Astrocyte (in vitro differentiated cells and primary cell): ENCODE measurements around the gene SIK3. TPM values are rescaled to one million over a fixed set of nuclear protein-coding genes. Genes with fewer than 3 reads are reported as not detected.
"Not testable (repeated sequence)": the region's sequence is repeated elsewhere in the genome, so short reads cannot be mapped to it uniquely, and the experiment has no call there.

Experiments
- DNase-seq: peaks from one replicate; pipeline ENCODE4 v3.0.0-alpha.2; 2010; ENCODE audit warnings: low read depth
- FAIRE-seq: peaks from 2 replicates; lab custom pipeline; 2011; peaks lifted over from hg19 to GRCh38; lab: Jason Lieb, UNC
- H2AFZ ChIP-seq: 2 replicates; pipeline ENCODE4 v1.6.0; 2012; ENCODE audit warnings: low read depth, low read length, inconsistent platforms
- H3K27ac ChIP-seq: 2 replicates; pipeline ENCODE4 v1.5.1; 2011; ENCODE audit warnings: low read depth, low read length, inconsistent platforms
- H3K27me3 ChIP-seq: 2 replicates; pipeline ENCODE4 v1.6.0; 2011; ENCODE audit warnings: low read length, inconsistent platforms; ENCODE audit not compliant: insufficient read depth
- H3K36me3 ChIP-seq: 2 replicates; pipeline ENCODE4 v1.5.1; 2011; ENCODE audit warnings: low read length, inconsistent platforms; ENCODE audit not compliant: insufficient read depth
- H3K4me1 ChIP-seq: 2 replicates; pipeline ENCODE4 v1.5.1; 2011; ENCODE audit warnings: low read length, inconsistent platforms; ENCODE audit not compliant: insufficient read depth
- H3K4me2 ChIP-seq: 2 replicates; pipeline ENCODE4 v1.6.0; 2012; ENCODE audit warnings: low read length, inconsistent platforms
- H3K4me3 ChIP-seq: 2 replicates; pipeline ENCODE4 v1.5.1; 2011; ENCODE audit warnings: low read depth, mild to moderate bottlenecking, low read length, inconsistent platforms; ENCODE audit not compliant: insufficient read depth
- H3K79me2 ChIP-seq: 2 replicates; pipeline ENCODE4 v1.6.0; 2012; ENCODE audit warnings: mild to moderate bottlenecking, low read length, inconsistent platforms; ENCODE audit not compliant: insufficient read depth
- H3K9ac ChIP-seq: 2 replicates; pipeline ENCODE4 v1.6.0; 2012; ENCODE audit warnings: mild to moderate bottlenecking, low read length, inconsistent platforms
- H3K9me3 ChIP-seq: 2 replicates; pipeline ENCODE4 v1.5.1; 2012; ENCODE audit warnings: low read depth, mild to moderate bottlenecking, low read length, inconsistent platforms; ENCODE audit not compliant: insufficient read depth
- H4K20me1 ChIP-seq: 2 replicates; pipeline ENCODE4 v1.6.0; 2012; ENCODE audit warnings: low read length, inconsistent platforms; ENCODE audit not compliant: insufficient read depth
- H3K27ac Mint-ChIP-seq: one replicate; pipeline ENCODE4 v1.8.0; 2021; ENCODE audit warnings: mild to moderate bottlenecking, mixed read lengths; ENCODE audit not compliant: unreplicated experiment
- H3K27me3 Mint-ChIP-seq: one replicate; pipeline ENCODE4 v1.8.0; 2021; ENCODE audit warnings: low read depth, mixed read lengths; ENCODE audit not compliant: unreplicated experiment
- H3K36me3 Mint-ChIP-seq: one replicate; pipeline ENCODE4 v1.8.0; 2021; ENCODE audit warnings: low read depth, mixed read lengths; ENCODE audit not compliant: unreplicated experiment
- H3K4me1 Mint-ChIP-seq: one replicate; pipeline ENCODE4 v1.8.0; 2021; ENCODE audit warnings: low read depth, mixed read lengths; ENCODE audit not compliant: unreplicated experiment
- H3K4me3 Mint-ChIP-seq: one replicate; pipeline ENCODE4 v1.8.0; 2021; ENCODE audit warnings: mild to moderate bottlenecking, moderate library complexity, mixed read lengths; ENCODE audit not compliant: unreplicated experiment
- H3K9me3 Mint-ChIP-seq: one replicate; pipeline ENCODE4 v1.8.0; 2021; ENCODE audit warnings: mild to moderate bottlenecking, mixed read lengths; ENCODE audit not compliant: unreplicated experiment
- CTCF ChIP-seq: IDR thresholded peaks from 2 replicates; pipeline ENCODE4 v1.5.1; 2011; ENCODE audit warnings: low read depth, mild to moderate bottlenecking, inconsistent platforms, low read length, moderate library complexity; ENCODE audit not compliant: insufficient read depth
- EZH2 ChIP-seq: IDR thresholded peaks from 2 replicates; pipeline ENCODE4 v1.6.1; 2012; ENCODE audit warnings: mild to moderate bottlenecking, low read length, inconsistent platforms; ENCODE audit not compliant: insufficient read depth
- total RNA-seq: library from RNA; stranded (reverse); gene quantifications from 2 replicates; pipeline ENCODE4 v1.2.1, GENCODE V29; 2021

The SIK3 gene
- total RNA-seq, 1 donor from 2014 or later: 34.4 TPM

- Mint-ChIP-seq H3K4me1 (no peaks in the 10 kb centered on the region), H3K4me3 (no peak overlapping the region), H3K9me3 (no peaks in the 10 kb centered on the region), H3K27me3 (peaks cover 6% of the 10 kb centered on the region), H3K27ac (no peak overlapping the region), H3K36me3 (no peaks in the 10 kb centered on the region)
- no peaks in the 10 kb centered on the region for H3K4me1 ChIP-seq
- no peak overlapping the region for H3K4me3 ChIP-seq
- H3K79me2 ChIP-seq: no peaks in the 10 kb centered on the region
- H3K9ac ChIP-seq: no peak overlapping the region
- no peaks in the 10 kb centered on the region for H3K36me3 ChIP-seq
- H3K4me2 ChIP-seq: no peak overlapping the region
- DNase-seq (no peak), FAIRE-seq (no peak)
- H3K27ac ChIP-seq: no peak overlapping the region
- peaks cover 5% of the 10 kb centered on the region for H3K27me3 ChIP-seq
- no peak for TF ChIP-seq CTCF
- TF ChIP-seq EZH2: no peak
- H3K9me3 ChIP-seq: no peaks in the 10 kb centered on the region
- no peak overlapping the region for H2AFZ ChIP-seq
- H4K20me1 ChIP-seq: no peaks in the 10 kb centered on the region
Observed at GRCh38 chr11:116807601-116808261, 290.5 kb downstream of the SIK3 start.

- no peaks in the 10 kb centered on the region for H3K4me1 Mint-ChIP-seq
- Histone ChIP-seq H3K27me3 (peaks cover 11% of the 10 kb centered on the region), H3K4me1 (no peaks in the 10 kb centered on the region), H3K4me3 (no peak overlapping the region), H2AFZ (no peak overlapping the region), H3K79me2 (no peaks in the 10 kb centered on the region), H3K9me3 (no peaks in the 10 kb centered on the region), H3K4me2 (no peak overlapping the region), H3K27ac (no peak overlapping the region), H4K20me1 (no peaks in the 10 kb centered on the region), H3K36me3 (no peaks in the 10 kb centered on the region), H3K9ac (no peak overlapping the region)
- DNase-seq (no peak), FAIRE-seq (no peak)
- peaks cover 6% of the 10 kb centered on the region for H3K27me3 Mint-ChIP-seq
- no peak overlapping the region for H3K27ac Mint-ChIP-seq
- no peaks in the 10 kb centered on the region for H3K36me3 Mint-ChIP-seq
- no peaks in the 10 kb centered on the region for H3K9me3 Mint-ChIP-seq
- TF ChIP-seq CTCF (no peak), EZH2 (no peak)
- H3K4me3 Mint-ChIP-seq: no peak overlapping the region
Observed at GRCh38 chr11:116804001-116804400, 294.2 kb downstream of the SIK3 start.

GRCh38 chr11:116801662-116802061 lies 296.6 kb downstream of the SIK3 start:
- H3K27me3 Mint-ChIP-seq, H3K27ac Mint-ChIP-seq, H3K36me3 ChIP-seq, H4K20me1 ChIP-seq, H2AFZ ChIP-seq, H3K9me3 Mint-ChIP-seq, H3K4me3 Mint-ChIP-seq, H3K27ac ChIP-seq, H3K9ac ChIP-seq, DNase-seq, FAIRE-seq, H3K9me3 ChIP-seq, H3K36me3 Mint-ChIP-seq, H3K4me1 Mint-ChIP-seq, H3K4me1 ChIP-seq, H3K4me2 ChIP-seq, H3K79me2 ChIP-seq, H3K4me3 ChIP-seq: not testable (repeated sequence)
- H3K27me3 ChIP-seq: peaks cover 11% of the 10 kb centered on the region
